ENCODE data around the gene GALNT16. TPM values are rescaled to one million over a fixed set of nuclear protein-coding genes. Genes with fewer than 3 reads are reported as not detected.
"Not testable (repeated sequence)": the region's sequence is repeated elsewhere in the genome, so short reads cannot be mapped to it uniquely, and the experiment has no call there.

The GALNT16 gene
- total RNA-seq: 2.9 and 4.5 TPM in 2 replicates
- 19.3 TPM for polyA plus RNA-seq (2012)

DNA sequence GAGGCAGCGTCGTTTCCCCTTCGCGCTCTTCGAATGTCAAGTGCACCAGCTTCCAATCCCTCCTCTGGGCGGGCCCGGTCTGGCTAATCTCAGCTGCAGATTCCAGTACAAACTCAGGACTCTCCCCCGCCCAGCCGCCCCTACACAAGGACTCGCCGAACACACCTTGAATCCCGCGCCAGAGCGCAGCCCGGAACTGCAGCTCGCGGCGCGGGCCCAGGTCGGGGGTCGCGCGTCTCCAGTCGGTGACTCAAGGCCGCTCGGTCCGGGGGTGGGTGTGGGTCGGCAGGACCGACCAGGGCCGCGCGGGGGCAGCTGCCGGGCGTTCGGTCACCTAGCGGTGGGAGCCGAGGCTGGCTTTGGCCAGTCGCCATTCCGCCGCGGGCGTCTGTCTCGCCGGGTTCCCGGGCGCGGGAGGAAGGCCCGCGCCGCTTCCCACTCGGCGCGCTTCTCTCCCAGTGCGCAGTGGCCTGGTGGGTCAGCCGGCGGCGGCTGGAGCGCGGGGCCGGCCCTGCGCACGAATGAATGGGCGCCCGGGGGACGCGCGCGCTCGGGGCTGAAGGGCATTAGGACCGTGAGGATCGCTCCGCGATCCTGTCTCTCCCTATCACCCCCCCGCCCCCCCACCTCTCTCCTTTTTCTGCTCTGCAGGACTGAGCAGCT is at the start of gene GALNT16:
Gene GALNT16, plus strand, starts transcription at position 632 of the 663 bp plus-strand sequence. CDS start 133 bp downstream, outside the sequence.
- peak; percentile 50 for DNase-seq (ENCODE audit: low read depth)

DNA sequence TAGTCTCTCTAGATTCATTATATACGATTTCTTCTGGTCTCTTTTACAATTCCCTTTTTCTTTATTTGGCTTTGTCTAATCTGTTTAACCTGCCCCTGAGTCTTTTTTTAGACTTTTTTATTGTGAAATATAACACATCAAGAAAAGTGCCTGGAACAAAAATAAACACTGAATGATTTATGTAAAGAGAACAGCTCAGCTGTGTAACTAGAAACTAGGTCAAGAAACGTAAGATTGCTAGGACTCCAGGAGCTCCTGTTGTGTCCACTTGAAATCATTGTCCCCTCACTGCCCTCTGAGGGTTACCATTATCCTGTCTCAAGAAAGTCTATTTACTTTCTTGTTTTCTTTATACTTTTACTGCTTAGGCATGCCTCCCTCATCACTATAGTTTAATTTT is 45.6 kb upstream of the GALNT16 start:
- DNase-seq (ENCODE audit: low read depth): no peak

- DNase-seq (ENCODE audit: low read depth): not testable (repeated sequence)
These were observed 42.3 kb upstream of the GALNT16 start for GRCh38 chr14:69217663-69218062.

DNA sequence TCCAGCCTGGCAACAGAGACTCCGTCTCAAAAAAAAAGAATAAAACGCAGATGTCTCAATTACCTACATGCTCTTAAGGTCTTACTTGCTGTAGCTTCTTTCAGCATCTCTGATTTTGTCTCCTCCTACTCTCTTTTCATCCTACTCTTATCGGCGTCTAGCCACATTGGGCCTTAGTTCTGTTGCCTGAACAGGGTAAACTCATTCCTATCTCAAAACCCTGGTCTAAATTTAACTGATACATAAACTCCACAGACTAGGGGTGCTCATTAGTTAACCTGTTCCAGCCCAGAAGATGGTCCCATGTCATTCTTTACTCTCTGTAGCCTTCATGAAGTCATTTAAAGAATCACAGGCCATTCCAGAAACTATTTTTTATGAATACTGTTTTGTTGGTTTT is 35.0 kb upstream of the GALNT16 start:
- no peak for DNase-seq (ENCODE audit: low read depth)

- DNase-seq (ENCODE audit: low read depth): peak; percentile 41
These were observed 33.8 kb upstream of the GALNT16 start for GRCh38 chr14:69226178-69226577.

GRCh38 chr14:69226736-69227135 is 33.2 kb upstream of the GALNT16 start:
- DNase-seq (ENCODE audit: low read depth): no peak

- no peak for DNase-seq (ENCODE audit: low read depth)
These were observed 28.5 kb upstream of the GALNT16 start for GRCh38 chr14:69231486-69231885.

GRCh38 chr14:69232388-69232787 is 27.6 kb upstream of the GALNT16 start:
- peak; percentile 16 for DNase-seq (ENCODE audit: low read depth)

DNA sequence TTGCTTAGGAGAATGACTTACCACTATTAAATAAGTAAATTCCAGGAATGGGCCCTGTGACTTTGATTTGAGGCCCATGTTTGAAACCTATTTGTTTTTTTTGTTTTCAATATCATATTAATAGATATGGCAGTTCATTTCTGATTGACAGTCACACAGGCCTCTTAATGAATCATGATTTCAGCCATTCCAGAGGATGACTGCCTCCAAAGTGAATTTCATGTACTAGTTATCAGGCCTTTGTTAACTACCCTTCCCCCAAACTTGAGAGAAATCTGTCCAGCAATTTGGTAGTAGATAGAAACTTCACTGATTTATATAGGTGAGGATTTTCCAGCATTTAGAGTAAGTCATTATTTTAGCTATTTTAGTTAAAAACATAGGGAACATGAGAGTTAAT is 25.9 kb upstream of the GALNT16 start:
- peak; percentile 48 for DNase-seq (ENCODE audit: low read depth)

DNA sequence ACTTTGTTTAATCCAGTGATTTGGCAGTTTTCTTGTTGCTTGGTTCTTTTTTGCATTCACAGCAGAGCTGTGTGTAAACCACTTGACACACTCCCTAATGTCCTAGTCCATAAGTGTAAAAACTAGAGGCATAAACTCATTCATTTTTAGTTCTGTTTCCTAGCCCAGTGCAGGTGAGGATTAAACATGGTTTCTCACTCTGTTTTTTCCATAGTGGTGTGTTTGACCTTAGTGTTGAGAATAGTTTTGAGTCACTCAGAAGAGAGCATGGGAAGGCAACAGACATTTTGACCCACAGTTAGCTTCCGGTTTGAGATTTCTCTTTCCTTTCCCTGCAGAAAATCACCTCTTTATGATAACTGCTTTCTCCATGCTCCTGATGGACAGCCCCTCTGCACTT is 24.2 kb upstream of the GALNT16 start:
- no peak for DNase-seq (ENCODE audit: low read depth)

GRCh38 chr14:69237142-69237541 is 22.8 kb upstream of the GALNT16 start:
- DNase-seq (ENCODE audit: low read depth): no peak

DNA sequence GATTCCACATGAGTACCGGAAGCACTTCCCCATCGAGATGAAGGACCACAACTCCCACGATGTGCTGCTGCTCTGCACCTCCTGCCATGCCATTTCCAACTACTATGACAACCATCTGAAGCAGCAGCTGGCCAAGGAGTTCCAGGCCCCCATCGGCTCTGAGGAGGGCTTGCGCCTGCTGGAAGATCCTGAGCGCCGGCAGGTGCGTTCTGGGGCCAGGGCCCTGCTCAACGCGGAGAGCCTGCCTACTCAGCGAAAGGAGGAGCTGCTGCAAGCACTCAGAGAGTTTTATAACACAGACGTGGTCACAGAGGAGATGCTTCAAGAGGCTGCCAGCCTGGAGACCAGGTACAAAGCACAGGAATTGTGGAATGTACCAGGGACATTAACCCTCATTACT is 22.4 kb upstream of the GALNT16 start:
- no peak for DNase-seq (ENCODE audit: low read depth)

GRCh38 chr14:69238883-69239282 is 21.1 kb upstream of the GALNT16 start:
- peak; percentile 28 for DNase-seq (ENCODE audit: low read depth)

DNA sequence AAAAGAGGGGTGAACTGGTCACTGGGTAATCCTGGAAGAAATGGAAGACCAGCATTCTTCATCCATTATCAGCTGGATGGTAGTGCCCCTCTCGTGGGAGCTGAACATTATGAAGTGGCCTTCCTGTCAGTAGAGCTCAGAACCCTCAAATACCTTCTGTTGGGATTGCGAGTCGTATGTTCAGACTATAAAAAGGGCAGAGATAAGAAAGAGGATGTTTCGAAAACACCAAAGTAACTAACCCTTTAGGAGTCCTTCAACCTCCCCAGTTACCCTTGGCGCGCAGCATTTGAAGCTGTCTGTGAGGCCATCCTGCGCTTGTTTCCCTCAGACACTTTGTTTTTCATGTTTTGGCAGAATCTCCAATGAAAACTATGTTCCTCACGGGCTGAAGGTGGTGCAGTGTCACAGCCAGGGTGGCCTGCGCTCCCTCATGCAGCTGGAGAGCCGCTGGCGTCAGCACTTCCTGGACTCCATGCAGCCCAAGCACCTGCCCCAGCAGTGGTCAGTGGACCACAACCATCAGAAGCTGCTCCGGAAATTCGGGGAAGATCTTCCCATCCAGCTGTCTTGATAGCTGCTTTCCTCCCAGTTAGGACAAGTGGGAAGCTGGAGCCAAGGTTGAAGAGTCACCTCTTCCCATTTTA is 19.3 kb upstream of the GALNT16 start:
- DNase-seq (ENCODE audit: low read depth): peak; percentile 37

- DNase-seq (ENCODE audit: low read depth): no peak
These were observed 18.4 kb upstream of the GALNT16 start for GRCh38 chr14:69241577-69241976.

DNA sequence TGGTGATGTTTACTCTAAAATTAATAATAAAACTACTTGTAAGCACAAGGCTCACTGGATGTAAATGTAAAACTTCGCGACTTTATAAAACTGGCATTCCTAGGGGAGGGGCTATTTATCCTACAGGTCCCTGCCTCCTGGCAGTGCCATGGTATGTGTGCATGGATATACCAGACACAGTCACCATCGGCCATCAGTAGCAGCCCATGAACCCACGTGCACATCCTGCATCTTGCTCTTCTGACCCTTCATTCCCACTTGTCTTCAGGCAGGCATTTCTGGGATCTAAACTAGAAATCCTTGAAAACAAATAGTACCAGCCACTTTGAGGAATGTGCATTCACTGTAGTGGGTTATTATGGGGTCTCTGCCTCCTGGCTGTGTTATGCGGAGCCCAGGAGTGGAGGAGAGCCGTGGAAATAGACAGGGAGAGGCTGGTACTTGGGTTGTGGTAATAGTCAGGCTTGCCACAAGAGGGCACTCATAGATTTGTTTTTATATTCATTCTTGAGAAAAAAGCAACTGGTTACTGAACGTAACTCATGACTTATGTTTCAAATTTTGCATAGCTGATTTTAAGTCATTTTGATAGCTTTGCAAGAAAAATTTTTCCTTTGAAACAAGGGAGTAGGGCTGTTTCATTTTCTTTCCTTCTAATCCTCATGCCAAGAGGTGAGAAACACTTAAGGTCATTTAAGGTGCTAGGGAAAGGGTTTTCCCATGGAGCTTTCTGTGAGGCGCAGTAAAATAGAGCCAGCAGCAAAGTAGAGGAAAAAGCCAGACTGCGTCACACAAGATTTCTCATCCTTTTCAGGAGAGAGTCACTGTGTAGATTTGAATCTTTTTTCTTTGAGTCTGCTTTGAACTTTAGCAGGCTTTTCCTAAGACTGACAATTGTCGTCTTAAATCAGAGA is 17.4 kb upstream of the GALNT16 start:
- peak; percentile 74 for DNase-seq (ENCODE audit: low read depth)

GRCh38 chr14:69244946-69245345 is 15.0 kb upstream of the GALNT16 start:
- DNase-seq (ENCODE audit: low read depth): no peak

DNA sequence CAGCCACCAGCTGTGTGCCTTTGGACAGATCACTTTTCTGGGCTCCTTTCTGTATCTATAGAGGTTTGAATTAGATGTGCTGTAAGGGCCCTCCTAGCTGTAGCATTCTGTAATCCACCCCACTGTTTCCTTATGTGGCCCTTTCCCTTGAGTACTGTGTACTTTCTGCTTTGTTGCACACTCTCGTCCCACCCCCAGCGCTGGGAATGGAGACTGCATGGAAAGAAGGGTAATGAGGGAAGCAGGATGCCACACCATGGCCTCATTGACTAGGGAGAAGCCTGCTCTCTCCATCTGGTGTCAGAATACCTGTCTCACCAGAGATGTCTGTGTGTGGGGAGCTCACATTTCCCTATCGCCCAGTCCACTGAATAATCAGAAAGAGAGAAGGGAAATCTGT is 13.6 kb upstream of the GALNT16 start:
- no peak for DNase-seq (ENCODE audit: low read depth)

- DNase-seq (ENCODE audit: low read depth): peak; percentile 54
These were observed 12.1 kb upstream of the GALNT16 start for GRCh38 chr14:69247676-69248440.

- DNase-seq (ENCODE audit: low read depth): peak; percentile 64
These were observed 10.4 kb upstream of the GALNT16 start for GRCh38 chr14:69249603-69250002.

- no peak for DNase-seq (ENCODE audit: low read depth)
These were observed 7.1 kb upstream of the GALNT16 start for GRCh38 chr14:69252851-69253250.

All from myocyte (in vitro differentiated cells).